GM18511 (cell line): ENCODE measurements around the gene TXNDC15.

ENCODE experiments used
- ATAC-seq: cut with Tn5 transposase; IDR thresholded peaks from one replicate; pipeline ENCODE4 v1.9.1; 2021; ENCODE audit warnings: mild to moderate bottlenecking, moderate library complexity; ENCODE audit not compliant: unreplicated experiment

The TXNDC15 gene

GRCh38 chr5:134913795-134914194, 39.6 kb downstream of the TXNDC15 start:
- no peak for ATAC-seq

- no peak for ATAC-seq
Measured at GRCh38 chr5:134917070-134917815, 43.1 kb downstream of the TXNDC15 start.

- no peak for ATAC-seq
Measured at GRCh38 chr5:134918861-134919260, 44.7 kb downstream of the TXNDC15 start.

- no peak for ATAC-seq
Measured at GRCh38 chr5:134920848-134921575, 46.8 kb downstream of the TXNDC15 start.

GRCh38 chr5:134932508-134932907, 58.3 kb downstream of the TXNDC15 start:
- no peak for ATAC-seq

DNA sequence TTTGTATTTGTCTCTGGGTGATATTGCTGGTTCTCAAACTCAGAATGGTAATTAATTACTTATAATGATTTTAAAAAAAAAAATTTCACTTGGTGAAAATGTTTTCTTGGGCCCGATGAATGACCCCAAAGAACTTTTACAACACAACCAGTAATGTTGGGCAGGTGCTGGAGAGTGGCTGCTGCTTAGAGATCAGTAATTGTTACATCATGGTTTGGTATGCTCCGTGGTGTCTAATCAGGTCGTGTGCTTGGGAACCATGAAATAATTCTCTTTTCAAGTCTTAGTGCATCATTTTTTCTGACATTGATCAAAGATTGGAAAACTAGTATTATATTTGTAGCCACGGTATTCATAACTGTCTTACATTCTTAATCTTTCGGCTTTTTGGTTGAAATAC, 60.0 kb downstream of the TXNDC15 start:
- no peak for ATAC-seq

- ATAC-seq, result no peak
Measured at GRCh38 chr5:134935711-134936602, 61.8 kb downstream of the TXNDC15 start.

- ATAC-seq, result no peak
Measured at GRCh38 chr5:134937526-134937925, 63.4 kb downstream of the TXNDC15 start.

GRCh38 chr5:134938030-134938429, 63.9 kb downstream of the TXNDC15 start:
- ATAC-seq, result no peak

DNA sequence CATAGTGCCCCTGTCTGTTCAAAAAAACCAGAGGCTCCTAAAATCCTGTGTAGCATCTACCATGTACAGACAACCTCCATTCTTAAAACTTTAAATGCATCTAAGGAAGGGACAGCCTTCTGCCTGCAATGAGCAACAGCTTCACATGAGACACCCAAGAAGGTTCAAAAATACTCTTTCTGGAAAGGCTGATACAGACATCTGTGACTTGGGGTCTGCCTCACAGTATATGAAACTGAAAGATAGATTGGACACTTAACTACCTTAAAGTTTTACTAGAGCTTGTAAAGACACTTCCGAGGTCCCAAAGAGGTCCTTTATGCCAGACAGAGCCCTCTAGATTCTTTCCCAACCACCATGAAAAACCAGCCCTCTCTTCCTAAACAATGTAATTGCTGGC, 65.3 kb downstream of the TXNDC15 start:
- ATAC-seq, result no peak

DNA sequence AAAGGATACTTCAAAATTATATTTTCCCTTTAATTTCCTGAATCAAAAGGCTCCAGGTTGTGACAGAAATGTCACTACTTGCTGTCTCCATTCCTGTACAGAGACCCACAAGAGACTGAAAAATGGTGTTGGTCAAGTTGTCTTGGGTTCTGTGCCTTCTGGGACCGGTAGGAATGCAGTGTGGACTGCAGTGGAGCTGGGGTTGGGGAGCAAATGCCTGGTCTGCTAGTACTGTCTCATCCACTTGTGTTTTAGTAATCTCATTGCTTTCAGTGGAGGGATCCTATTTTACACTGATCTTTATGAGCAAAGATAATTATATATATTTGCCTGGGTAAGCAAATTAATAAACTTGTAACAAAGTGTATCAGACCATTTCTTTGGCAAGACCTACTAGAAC, 69.4 kb downstream of the TXNDC15 start:
- no peak for ATAC-seq

DNA sequence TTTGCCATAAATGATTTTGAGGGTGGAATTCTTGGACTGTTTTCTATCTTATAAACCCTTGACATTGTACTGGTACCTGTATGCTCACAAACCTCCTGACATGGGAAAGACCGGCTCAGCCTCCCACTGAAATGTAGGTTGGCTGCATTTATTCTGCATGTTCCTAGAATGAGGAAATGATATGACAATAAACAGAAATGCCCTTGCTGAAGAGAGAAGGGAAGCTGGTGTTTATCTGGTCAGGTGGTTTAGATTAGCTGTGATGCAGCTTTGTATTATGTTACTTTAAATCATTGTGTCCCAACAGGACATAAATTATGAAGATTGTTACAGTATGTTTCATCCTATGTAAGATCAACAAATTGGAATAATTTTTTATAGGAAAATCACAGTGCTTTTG, 70.5 kb downstream of the TXNDC15 start:
- no peak for ATAC-seq

DNA sequence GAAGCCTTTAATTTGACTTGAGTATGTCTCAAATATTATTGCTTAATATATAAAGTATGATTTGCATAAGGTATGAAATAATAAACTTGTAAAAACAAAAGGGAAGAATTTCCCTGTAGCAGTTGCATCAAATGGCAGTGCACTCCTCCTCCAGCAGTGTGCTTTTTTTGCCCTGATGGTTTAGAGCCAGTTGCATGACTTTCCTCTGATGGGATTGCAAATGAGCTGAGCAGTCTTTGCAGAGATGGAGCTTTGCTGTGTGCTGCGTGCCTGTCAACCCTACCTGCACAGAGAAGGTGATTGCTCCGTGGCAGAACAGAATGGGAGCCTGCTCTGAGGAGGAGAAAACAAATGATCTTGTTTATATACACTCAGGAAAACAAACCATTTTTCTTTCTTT, 70.9 kb downstream of the TXNDC15 start:
- no peak for ATAC-seq

GRCh38 chr5:134948911-134949310, 74.7 kb downstream of the TXNDC15 start:
- ATAC-seq, result no peak

GRCh38 chr5:134949316-134949715, 75.1 kb downstream of the TXNDC15 start:
- no peak for ATAC-seq
